GM23338 (cell line): ENCODE measurements around the gene UTP20. TPM values are rescaled to one million over a fixed set of nuclear protein-coding genes. Genes with fewer than 3 reads are reported as not detected.

Experiments
- ATAC-seq: fragments of 200-7000 bp; cut with Tn5 transposase; 3 replicates; pipeline ENCODE4 v1.9.1; 2020
- DNase-seq: peaks from one replicate; pipeline ENCODE4 v3.0.0-alpha.2; 2015; ENCODE audit warnings: low spot score
- H2AFZ ChIP-seq: fragments of 200-600 bp; sonication (generic); 2 replicates; pipeline ENCODE4 v1.8.0; 2016; ENCODE audit warnings: antibody characterized with exemption, mild to moderate bottlenecking, moderate library complexity
- H3F3A ChIP-seq: fragments of 200-600 bp; sonication (generic); replicated peaks from 2 replicates; pipeline ENCODE4 v1.8.0; 2017; ENCODE audit warnings: antibody characterized with exemption, mixed run types, low read depth
- H3K27ac ChIP-seq: fragments of 200-600 bp; sonication (generic); 2 replicates; pipeline ENCODE4 v1.6.1; 2016; ENCODE audit warnings: low read depth
- H3K27me3 ChIP-seq: fragments of 200-600 bp; sonication (generic); 2 replicates; pipeline ENCODE4 v1.8.0; 2016; ENCODE audit warnings: mild to moderate bottlenecking, mixed run types, moderate library complexity; ENCODE audit not compliant: insufficient read depth
- H3K36me3 ChIP-seq: fragments of 200-600 bp; sonication (generic); 2 replicates; pipeline ENCODE4 v1.8.0; 2016; ENCODE audit warnings: mild to moderate bottlenecking; ENCODE audit not compliant: insufficient read depth
- H3K4me1 ChIP-seq: fragments of 200-600 bp; sonication (generic); 2 replicates; pipeline ENCODE4 v1.8.0; 2016; ENCODE audit warnings: mild to moderate bottlenecking, moderate library complexity; ENCODE audit not compliant: insufficient read depth
- H3K4me2 ChIP-seq: fragments of 200-600 bp; sonication (generic); 2 replicates; pipeline ENCODE4 v1.7.1; 2017; ENCODE audit warnings: mixed run types
- H3K4me3 ChIP-seq: fragments of 200-600 bp; sonication (generic); 2 replicates; pipeline ENCODE4 v1.6.1; 2016; ENCODE audit warnings: mixed run types
- H3K79me2 ChIP-seq: fragments of 200-600 bp; sonication (generic); replicated peaks from 2 replicates; pipeline ENCODE4 v1.8.0; 2017; ENCODE audit warnings: mild to moderate bottlenecking; ENCODE audit not compliant: insufficient read depth
- H3K9me2 ChIP-seq: fragments of 200-600 bp; sonication (generic); 2 replicates; pipeline ENCODE4 v1.8.0; 2017; ENCODE audit not compliant: insufficient read depth
- H4K20me1 ChIP-seq: fragments of 200-600 bp; sonication (generic); replicated peaks from 2 replicates; pipeline ENCODE4 v1.8.0; 2017; ENCODE audit warnings: mild to moderate bottlenecking; ENCODE audit not compliant: insufficient read depth
- H3K27ac Mint-ChIP-seq: 2 replicates; pipeline ENCODE4 v1.8.0; 2020; ENCODE audit warnings: inconsistent platforms, mild to moderate bottlenecking, moderate library complexity, mixed read lengths
- H3K27me3 Mint-ChIP-seq: 3 replicates; pipeline ENCODE4 v1.8.0; 2022; ENCODE audit warnings: low read depth, mild to moderate bottlenecking, moderate library complexity, mixed read lengths, inconsistent platforms; ENCODE audit not compliant: insufficient read depth, poor library complexity
- H3K36me3 Mint-ChIP-seq: 3 replicates; pipeline ENCODE4 v1.8.0; 2021; ENCODE audit warnings: low read depth, mild to moderate bottlenecking, inconsistent platforms, moderate library complexity, mixed read lengths
- H3K4me1 Mint-ChIP-seq: 3 replicates; pipeline ENCODE4 v1.8.0; 2020; ENCODE audit warnings: mild to moderate bottlenecking, inconsistent platforms, mixed read lengths
- H3K4me3 Mint-ChIP-seq: 3 replicates; pipeline ENCODE4 v1.8.0; 2021; ENCODE audit warnings: moderate library complexity, mild to moderate bottlenecking, inconsistent platforms, mixed read lengths
- H3K9me3 Mint-ChIP-seq: 3 replicates; pipeline ENCODE4 v1.8.0; 2020; ENCODE audit warnings: moderate library complexity, mild to moderate bottlenecking, inconsistent platforms, mixed read lengths
- CREB1 ChIP-seq: fragments of 250-450 bp; sonication (Bioruptor Pico); IDR thresholded peaks from 2 replicates; pipeline ENCODE4 v1.5.0; 2020; ENCODE audit warnings: low read depth, mild to moderate bottlenecking, moderate library complexity
- CTCF ChIP-seq, 2 experiments: fragments of 200-600 bp in 1 of 2; sonication (generic) in 1 of 2; conservative IDR thresholded peaks; 2 replicates each; pipeline versions ENCODE4 v1.5.1 to v1.6.1; 2016 to 2017; ENCODE audit warnings: antibody characterized with exemption in 2 of 2, low read depth in 2 of 2, mild to moderate bottlenecking in 2 of 2, moderate library complexity in 1 of 2
- ETS1 ChIP-seq: IDR thresholded peaks from 2 replicates; pipeline ENCODE4 v1.6.1; 2016; ENCODE audit warnings: antibody characterized with exemption
- NANOG ChIP-seq: IDR thresholded peaks from 2 replicates; pipeline ENCODE4 v1.6.1; 2016; ENCODE audit warnings: antibody characterized with exemption, borderline replicate concordance
- REST ChIP-seq: IDR thresholded peaks from one replicate; pipeline ENCODE4 v1.6.1; 2018; ENCODE audit warnings: antibody characterized with exemption; ENCODE audit not compliant: unreplicated experiment
- ZNF114 ChIP-seq: fragments of 250-450 bp; sonication (Bioruptor Pico); IDR thresholded peaks from 2 replicates; pipeline ENCODE4 v1.5.0; 2020; ENCODE audit warnings: mild to moderate bottlenecking, moderate library complexity
- ZNF462 ChIP-seq: fragments of 250-450 bp; sonication (Bioruptor Pico); IDR thresholded peaks from 2 replicates; pipeline ENCODE4 v1.5.0; 2020; ENCODE audit warnings: mild to moderate bottlenecking, moderate library complexity
- polyA plus RNA-seq: library from polyadenylated mRNA; unstranded; fragments of >200 nt; fragmentation: Nextera tagmentation; extraction: Ambion mirVana; gene quantifications from 2 replicates; pipeline ENCODE4 v1.2.1, GENCODE V29; 2016
- total RNA-seq: library from RNA; depleted of rRNA; stranded (reverse); fragments of >200 nt; shearing (Covaris generic); gene quantifications from 2 replicates; pipeline ENCODE4 v1.2.3, GENCODE V29; 2014

UTP20 gene
- total and polyA plus RNA-seq, 2 experiments from 2014 or later, result 13.1 to 59.6 TPM

- no peak for TF ChIP-seq ZNF462 (CRISPR knock-in tag)
- TF ChIP-seq ETS1, result no peak
- TF ChIP-seq NANOG, result no peak
- no peak for TF ChIP-seq CTCF (conservative IDR thresholded peaks at IDR 0.05; ENCODE audit: low read depth in 2 of 2)
These were observed 19.4 kb downstream of the UTP20 start (continued) for GRCh38 chr12:101299346-101299745.

GRCh38 chr12:101299931-101300330, 20.0 kb downstream of the UTP20 start:
- Histone ChIP-seq H2AFZ (no peak overlapping the region), H3K9me2 (no peaks in the 10 kb centered on the region), H3K4me1 (no peaks in the 10 kb centered on the region), H3K27ac (no peak overlapping the region), H3K36me3 (peaks cover 38% of the 10 kb centered on the region), H3K79me2 (no peaks in the 10 kb centered on the region), H3K27me3 (no peaks in the 10 kb centered on the region), H3F3A (no peaks in the 10 kb centered on the region), H3K4me2 (no peak overlapping the region), H4K20me1 (peaks cover 2% of the 10 kb centered on the region; the same call in 1 of the 2 replicates), H3K4me3 (no peak overlapping the region)
- Mint-ChIP-seq H3K4me3 (no peak overlapping the region), H3K4me1 (no peaks in the 10 kb centered on the region), H3K9me3 (no peaks in the 10 kb centered on the region), H3K27me3 (peaks cover 1% of the 10 kb centered on the region), H3K36me3 (peaks cover 74% of the 10 kb centered on the region), H3K27ac (no peak overlapping the region)
- ATAC-seq, result no peak
- DNase-seq, result no peak
- TF ChIP-seq CREB1 (no peak), ETS1 (no peak), REST (no peak), ZNF114 (CRISPR knock-in tag) (no peak)
